ENCODE results near the gene FXYD6.

The FXYD6 gene

GRCh38 chr11:117875382-117876058 lies 938 bp downstream of the FXYD6 start:
- H3K4me3 ChIP-seq (replicated peaks; ENCODE audit: low read depth, low read length) = no peak overlapping the region
- DNase-seq (ENCODE audit: extremely low read depth, low read depth) = no peak

GRCh38 chr11:117874910-117875381 lies 1.5 kb downstream of the FXYD6 start:
- H3K4me3 ChIP-seq (replicated peaks; ENCODE audit: low read depth, low read length) = no peak overlapping the region
- no peak for TF ChIP-seq CTCF (IDR thresholded peaks at IDR 0.05; ENCODE audit: low read depth, low read length, missing control alignments)

More at GRCh38 chr11:117875382-117876058, 938 bp downstream of the FXYD6 start:
- no peak for TF ChIP-seq CTCF (IDR thresholded peaks at IDR 0.05; ENCODE audit: low read depth, low read length, missing control alignments)

GRCh38 chr11:117874253-117874909 lies 2.1 kb downstream of the FXYD6 start:
- H3K4me3 ChIP-seq (replicated peaks; ENCODE audit: low read depth, low read length) = no peak overlapping the region
- TF ChIP-seq CTCF (IDR thresholded peaks at IDR 0.05; ENCODE audit: low read depth, low read length, missing control alignments) = no peak
- DNase-seq (ENCODE audit: extremely low read depth, low read depth) = no peak

More at GRCh38 chr11:117874910-117875381, 1.5 kb downstream of the FXYD6 start:
- no peak for DNase-seq (ENCODE audit: extremely low read depth, low read depth)

- H3K4me3 ChIP-seq (replicated peaks; ENCODE audit: low read depth, low read length) = no peak overlapping the region
- no peak for TF ChIP-seq CTCF (IDR thresholded peaks at IDR 0.05; ENCODE audit: low read depth, low read length, missing control alignments)
- no peak for DNase-seq (ENCODE audit: extremely low read depth, low read depth)
Measured at GRCh38 chr11:117873828-117874125, 2.7 kb downstream of the FXYD6 start.

- H3K4me3 ChIP-seq (replicated peaks; ENCODE audit: low read depth, low read length) = no peak overlapping the region
- TF ChIP-seq CTCF (IDR thresholded peaks at IDR 0.05; ENCODE audit: low read depth, low read length, missing control alignments) = no peak
- DNase-seq (ENCODE audit: extremely low read depth, low read depth) = no peak
Measured at GRCh38 chr11:117872975-117873827, 3.3 kb downstream of the FXYD6 start.

GRCh38 chr11:117872420-117872961 lies 4.0 kb downstream of the FXYD6 start:
- no peak for TF ChIP-seq CTCF (IDR thresholded peaks at IDR 0.05; ENCODE audit: low read depth, low read length, missing control alignments)
- H3K4me3 ChIP-seq (replicated peaks; ENCODE audit: low read depth, low read length) = no peak overlapping the region
- no peak for DNase-seq (ENCODE audit: extremely low read depth, low read depth)

All from HFF-Myc (cell line).